ENCODE results near the gene ATXN1.
"Not testable (repeated sequence)": the region's sequence is repeated elsewhere in the genome, so short reads cannot be mapped to it uniquely, and the experiment has no call there.

Gene ATXN1

DNA sequence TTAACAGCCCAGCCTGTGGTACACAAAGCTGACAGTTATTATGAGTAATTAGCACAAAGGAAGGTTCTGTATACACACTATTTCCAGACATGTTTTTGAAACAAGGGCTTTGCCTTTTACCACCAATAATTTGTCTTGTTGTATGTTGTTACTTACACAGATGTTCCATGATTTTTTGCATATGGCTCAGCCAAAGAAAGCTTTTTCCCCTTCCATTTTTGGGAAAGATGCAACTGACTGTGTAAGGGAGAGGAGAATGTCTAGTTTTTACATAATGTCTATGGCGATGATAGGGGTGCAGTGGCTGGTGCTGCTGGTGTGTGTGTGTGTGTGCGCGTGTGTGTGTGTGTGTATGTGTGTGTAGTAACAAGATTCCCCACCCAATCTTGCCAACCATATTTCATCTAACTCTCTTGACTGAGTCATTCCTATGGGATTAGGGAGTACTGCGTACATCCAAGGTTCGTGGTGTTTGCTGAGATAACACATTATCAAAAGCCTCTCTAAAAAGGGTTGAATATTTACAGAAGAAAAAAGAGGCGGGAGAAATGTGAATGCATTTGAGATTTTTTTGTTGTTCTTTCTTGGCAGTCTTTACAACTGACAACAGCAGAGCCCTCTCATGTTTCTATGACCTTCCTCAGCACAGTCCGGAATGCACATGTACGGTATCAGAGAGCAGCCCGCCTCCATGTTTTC, 330.7 kb downstream of the ATXN1 start:
- DNase-seq = no peak

- DNase-seq = no peak
Observed at GRCh38 chr6:16429669-16430068, 331.6 kb downstream of the ATXN1 start.

DNA sequence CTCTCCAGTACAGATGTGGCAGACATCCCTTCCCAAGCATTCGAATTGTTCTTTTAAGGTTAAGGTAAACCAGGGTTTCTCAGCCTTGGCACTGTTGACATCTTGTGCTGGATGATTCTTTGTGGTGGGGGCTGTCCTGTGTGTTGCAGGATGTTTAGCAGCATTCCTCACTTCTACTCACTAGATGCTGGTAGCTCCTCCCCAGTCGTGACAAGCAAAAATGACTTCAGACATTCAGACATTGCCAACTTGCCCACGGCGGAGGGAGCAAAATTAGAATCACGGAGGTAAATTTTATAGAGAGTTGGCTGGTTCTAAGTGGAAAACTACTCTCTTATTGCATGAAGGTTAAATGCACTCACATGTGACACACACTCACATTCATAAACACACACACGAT, 334.1 kb downstream of the ATXN1 start:
- DNase-seq = no peak

- no peak for DNase-seq
Observed at GRCh38 chr6:16425881-16426615, 335.2 kb downstream of the ATXN1 start.

- no peak for DNase-seq
Observed at GRCh38 chr6:16421462-16421960, 339.7 kb downstream of the ATXN1 start.

GRCh38 chr6:16420715-16421461, 340.4 kb downstream of the ATXN1 start:
- DNase-seq = peak; percentile 31

GRCh38 chr6:16420337-16420714, 340.9 kb downstream of the ATXN1 start:
- DNase-seq = no peak

DNA sequence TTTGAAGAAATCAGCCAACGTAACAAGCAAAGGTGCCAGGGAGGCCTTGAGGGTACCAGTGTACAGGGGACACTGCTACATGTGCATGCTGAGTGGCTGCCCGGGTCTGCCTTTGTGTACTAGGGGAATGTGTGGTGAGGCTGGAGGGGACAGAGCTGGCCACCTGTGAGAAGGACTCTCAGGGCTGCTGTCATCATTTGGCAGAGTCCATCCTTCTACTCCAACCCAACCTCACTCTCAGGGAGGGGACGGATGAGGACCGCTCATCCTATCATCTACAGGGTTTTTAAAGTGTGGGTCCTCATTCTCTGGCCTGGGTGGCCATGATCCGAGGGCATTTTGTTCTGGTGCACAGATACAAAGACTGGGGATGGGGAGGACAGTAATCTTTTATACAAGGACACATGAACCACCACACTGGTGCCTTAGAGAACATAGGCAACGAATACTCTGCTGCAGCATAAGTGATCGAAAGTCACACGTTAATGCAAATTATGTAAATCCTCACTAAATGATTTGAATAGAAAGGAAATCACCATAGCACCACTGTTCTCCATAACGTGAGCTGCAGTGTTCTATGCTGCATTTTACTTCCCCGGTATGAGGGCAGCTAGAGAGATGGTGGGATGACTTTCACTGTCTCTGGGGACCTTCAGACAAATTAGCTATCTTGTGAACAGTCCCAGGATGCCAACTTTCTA, 341.5 kb downstream of the ATXN1 start:
- no peak for DNase-seq

GRCh38 chr6:16418151-16418550, 343.1 kb downstream of the ATXN1 start:
- no peak for DNase-seq

- DNase-seq = no peak
Observed at GRCh38 chr6:16415677-16416076, 345.6 kb downstream of the ATXN1 start.

GRCh38 chr6:16414205-16414604, 347.1 kb downstream of the ATXN1 start:
- no peak for DNase-seq

GRCh38 chr6:16413399-16413798, 347.9 kb downstream of the ATXN1 start:
- no peak for DNase-seq

DNA sequence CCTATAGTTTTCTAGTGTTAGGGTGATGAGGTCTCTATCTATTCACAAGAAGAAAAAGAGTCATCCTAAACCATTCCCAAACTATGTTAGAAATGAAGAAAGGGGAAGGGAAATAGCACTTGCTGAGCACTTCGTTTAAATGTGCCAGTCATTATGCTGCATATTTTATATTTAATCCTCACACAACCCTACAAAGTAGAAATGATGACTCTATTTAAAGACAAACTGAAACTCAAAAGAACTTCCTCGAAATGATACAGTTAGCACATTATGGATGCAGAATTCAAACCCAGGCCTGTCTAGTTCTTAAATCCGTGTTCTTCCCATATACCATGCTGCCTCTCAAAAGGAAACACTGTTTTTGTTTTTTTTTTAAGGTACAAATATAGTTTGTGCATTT, 348.3 kb downstream of the ATXN1 start:
- no peak for DNase-seq

DNA sequence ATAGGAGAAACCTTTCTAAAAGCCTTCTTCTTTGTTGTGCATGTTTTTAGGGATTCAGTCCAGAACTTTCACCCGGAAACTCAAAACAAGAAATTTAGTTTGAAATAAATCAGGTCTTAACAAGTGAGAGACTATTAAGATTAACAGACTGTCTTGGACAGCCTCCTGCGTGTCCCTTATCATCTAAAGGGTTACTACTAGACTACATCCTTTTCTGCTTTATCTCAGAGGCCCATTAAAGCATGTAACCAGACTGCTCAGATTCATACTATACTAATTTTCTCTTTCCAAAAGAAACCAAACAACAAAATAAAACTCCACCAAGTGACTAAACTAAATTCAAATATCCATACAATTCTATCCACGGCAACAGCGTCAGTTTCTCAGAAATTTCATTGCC, 349.1 kb downstream of the ATXN1 start:
- no peak for DNase-seq

- no peak for DNase-seq
Observed at GRCh38 chr6:16409531-16410441, 351.5 kb downstream of the ATXN1 start.

GRCh38 chr6:16408766-16409165, 352.5 kb downstream of the ATXN1 start:
- no peak for DNase-seq

DNA sequence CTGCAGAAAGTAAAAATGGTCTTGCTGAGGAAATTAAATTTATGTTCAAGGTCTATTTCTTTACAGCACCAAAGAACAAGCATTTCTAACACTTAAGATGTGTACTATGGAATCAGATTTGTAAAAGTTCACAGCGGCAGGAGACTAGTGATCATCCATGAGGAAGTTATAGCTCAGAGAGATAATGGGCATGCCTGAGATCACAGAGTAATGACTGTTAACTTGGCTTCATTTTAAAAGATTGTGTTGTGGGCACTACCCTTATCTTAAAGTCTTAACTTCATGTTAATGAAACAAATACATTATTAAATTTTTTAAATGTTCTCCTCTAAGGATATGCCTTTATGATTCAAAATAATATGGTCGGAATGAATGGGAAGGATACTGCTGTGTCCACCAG, 354.3 kb downstream of the ATXN1 start:
- no peak for DNase-seq

DNA sequence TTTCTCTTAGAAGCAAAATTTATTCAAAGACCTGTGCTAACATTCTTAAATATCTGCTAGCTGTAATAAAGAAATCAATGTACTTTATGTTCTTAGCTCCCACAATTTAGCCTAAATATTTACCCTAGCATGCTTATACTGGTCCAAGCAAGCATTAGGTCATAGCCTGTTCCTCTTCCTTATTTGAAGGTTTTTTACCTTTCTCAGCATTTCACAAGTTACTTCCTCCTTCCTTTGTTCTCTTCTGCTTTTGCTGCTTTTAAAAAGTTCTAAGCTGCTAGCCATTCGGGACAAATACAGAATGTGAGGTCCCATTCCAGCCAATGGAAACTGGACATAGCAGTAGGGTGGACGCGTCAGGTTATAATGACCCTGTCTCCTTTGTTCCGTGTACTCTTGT, 354.7 kb downstream of the ATXN1 start:
- DNase-seq = not testable (repeated sequence)

- DNase-seq = no peak
Observed at GRCh38 chr6:16405375-16405774, 355.9 kb downstream of the ATXN1 start.

- no peak for DNase-seq
Observed at GRCh38 chr6:16404456-16404855, 356.8 kb downstream of the ATXN1 start.

DNA sequence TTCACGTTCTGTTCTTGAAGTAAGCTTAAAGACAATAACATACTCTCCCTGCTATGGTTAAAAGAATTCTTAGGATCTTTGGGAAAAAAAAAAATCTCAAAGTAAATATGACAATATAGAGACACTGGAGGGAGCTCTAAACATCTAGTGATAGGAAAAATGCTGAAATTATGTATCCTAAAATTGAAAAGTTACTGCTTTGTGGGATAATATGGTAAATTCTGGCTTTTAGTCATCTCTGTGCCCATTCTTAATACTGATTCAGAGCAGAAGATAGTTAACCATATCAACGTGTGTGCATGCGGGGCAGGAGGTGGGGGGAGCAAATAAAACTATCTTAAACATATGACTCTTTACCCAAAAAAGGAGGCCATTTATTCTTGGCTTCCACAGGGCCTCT, 357.4 kb downstream of the ATXN1 start:
- DNase-seq = no peak

DNA sequence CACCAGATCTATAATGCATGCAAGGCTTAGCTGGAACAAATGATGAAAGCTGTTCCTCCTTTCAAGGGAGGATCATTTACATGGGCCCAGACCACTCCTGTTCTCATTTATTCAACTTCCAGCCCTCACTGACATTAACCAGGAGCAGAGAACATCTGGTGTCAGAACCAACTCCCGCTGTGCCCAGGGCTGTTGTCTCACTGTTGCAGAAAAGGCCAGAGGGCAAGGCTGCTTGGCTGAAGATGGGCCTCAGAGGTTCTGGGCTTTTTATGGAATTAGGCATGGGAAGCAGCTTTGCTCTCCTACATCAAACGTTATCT, 358.7 kb downstream of the ATXN1 start:
- DNase-seq = no peak
